NCI-H1930 (cell line): Measurements from ENCODE around the gene CFAP46.
"Not testable (repeated sequence)": the region's sequence is repeated elsewhere in the genome, so short reads cannot be mapped to it uniquely, and the experiment has no call there.

ENCODE experiments used
- DNase-seq, 2 experiments: peaks; one replicate each; lab custom pipeline; 2025; lab: John Stamatoyannopoulos, UW

The CFAP46 gene

GRCh38 chr10:132979491-132980425 is 37.4 kb upstream of the CFAP46 start:
- DNase-seq, result no peak

GRCh38 chr10:132978542-132978941 is 36.2 kb upstream of the CFAP46 start:
- no peak for DNase-seq

DNA sequence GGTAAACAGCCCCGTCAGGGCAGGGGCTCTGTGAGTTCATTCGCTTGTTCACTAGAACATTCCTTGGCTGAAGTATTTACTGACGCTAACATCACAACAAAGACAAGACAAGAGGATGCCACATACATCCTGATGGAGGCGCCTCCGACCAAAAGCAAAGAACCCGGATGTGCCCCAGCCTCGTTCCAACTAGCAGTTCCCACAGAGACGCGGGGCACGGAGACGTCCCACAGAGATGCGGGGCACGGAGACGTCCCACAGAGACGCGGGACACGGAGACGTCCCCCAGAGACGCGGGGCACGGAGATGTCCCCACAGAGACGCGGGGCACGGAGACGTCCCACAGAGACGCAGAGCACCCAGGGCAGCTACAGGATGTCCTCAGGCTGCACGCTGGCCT is 35.4 kb upstream of the CFAP46 start:
- peak; percentile 43 to 62 for DNase-seq

DNA sequence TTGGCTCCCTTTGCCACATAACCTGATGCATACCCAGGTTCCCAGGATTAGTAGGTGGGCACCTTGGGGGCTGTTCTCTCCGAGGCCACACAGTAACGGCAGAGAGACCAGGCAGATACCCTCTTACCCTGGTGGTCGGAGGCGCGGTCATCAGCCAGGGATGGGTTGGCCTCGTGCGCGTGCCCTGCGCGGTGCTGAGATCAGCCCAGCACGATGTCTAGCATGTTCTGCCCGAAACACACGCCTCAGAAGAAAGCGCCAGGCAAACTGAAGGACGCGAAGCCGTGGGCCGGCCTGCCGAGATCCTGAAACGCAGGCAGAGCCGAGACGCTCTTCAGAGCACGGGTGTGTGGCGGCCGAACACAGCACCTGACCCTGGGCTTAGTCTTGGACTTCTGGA is 34.7 kb upstream of the CFAP46 start:
- no peak for DNase-seq

DNA sequence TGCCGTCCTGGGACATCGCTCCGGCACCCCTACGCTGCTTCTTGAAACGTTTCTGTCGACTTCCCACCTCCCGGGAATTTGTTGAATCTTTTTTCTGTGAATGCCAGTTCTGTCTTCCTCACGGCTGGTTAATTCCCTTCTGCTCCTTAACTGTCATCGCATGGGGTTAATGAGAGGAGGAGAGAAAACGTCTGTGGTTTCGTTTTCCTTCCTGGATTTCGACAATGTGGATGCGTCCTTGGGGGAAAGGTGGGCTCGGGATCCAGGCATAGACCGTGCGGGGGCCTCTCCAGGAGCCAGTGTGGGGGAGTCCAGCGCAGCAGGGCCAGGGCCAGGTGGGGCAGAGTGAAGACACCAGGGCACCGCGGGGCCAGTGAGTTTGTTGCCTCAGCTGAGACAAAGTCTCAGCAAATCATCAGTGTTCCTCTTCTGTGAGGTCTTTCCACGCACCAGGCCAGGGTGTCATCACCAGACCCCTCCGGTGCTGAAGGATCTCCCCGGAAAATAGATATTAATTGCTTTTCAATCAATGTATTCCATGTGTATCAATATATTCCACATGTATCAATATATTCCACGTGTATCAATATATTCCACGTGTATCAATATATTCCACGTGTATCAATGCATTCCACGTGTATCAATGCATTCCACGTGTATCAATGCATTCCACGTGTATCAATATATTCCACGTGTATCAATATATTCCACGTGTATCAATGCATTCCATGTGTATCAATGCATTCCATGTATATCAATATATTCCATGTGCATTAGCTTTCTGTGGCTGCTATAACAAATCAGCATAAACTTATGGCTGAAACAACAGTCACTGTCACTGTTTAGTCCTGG is 33.7 kb upstream of the CFAP46 start:
- no peak for DNase-seq

- DNase-seq, result no peak
These were observed 32.8 kb upstream of the CFAP46 start for GRCh38 chr10:132974886-132975830.

GRCh38 chr10:132974249-132974796 is 32.0 kb upstream of the CFAP46 start:
- no peak for DNase-seq

DNA sequence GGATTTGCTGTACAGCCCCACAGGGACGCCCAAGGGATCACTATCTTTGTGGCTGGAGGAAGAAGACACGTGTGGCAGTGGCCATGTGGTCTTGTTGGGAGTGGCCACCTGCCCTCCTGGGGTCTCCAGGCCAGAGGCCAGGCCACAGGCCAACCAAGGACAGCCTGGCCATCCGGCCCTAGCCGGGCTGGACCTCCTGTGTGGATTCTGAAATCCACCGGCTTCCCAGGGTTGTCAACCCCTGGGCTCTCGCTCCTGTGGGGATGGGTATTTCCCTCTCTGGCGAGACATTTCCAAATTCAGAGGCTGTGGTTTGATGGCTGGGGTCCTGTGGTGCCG is 31.5 kb upstream of the CFAP46 start:
- DNase-seq, result no peak

DNA sequence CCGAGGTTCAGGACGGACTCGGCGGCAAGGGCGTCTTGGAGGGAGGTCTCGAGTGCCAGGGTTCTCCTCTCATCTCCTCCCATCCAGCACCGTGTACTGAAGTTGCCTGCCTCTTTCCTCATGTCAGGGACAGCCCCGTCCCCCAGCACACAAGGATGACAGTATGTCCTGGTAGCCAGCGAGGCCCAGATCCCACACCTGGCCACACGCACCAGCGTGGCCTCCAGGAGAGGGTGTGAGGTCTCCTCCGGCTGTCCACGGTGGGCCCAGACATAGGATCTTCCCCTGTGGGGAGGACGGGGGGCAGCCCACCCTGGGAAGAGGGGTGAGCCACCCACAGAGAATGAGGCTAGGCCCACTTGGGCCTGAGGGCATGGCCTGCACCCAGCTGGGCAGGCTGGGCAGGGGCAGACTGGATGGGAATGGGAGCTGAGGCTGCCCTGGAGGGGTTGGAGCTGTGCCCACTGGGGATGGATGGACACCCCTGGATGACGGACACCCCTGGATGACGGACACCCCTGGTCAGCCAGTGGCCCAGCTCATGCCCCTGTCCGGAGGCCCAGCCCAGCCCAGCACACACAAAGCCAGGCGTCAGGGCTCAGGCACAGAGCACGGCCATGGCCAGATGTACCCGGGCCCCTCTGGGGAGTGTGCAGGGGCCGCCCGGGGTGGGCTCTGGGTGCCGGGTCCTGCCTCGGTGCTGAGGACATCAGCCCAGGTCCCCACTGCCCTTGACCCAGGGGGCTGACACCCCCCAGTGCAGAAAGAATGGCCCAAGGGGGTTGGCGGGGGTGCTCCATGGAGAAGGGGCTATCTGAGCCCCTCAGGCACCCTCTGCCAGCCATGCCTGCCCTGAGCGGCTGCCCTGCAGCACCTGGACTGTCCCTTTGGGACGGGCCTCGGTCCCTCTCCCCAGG is 30.9 kb upstream of the CFAP46 start:
- no peak for DNase-seq

DNA sequence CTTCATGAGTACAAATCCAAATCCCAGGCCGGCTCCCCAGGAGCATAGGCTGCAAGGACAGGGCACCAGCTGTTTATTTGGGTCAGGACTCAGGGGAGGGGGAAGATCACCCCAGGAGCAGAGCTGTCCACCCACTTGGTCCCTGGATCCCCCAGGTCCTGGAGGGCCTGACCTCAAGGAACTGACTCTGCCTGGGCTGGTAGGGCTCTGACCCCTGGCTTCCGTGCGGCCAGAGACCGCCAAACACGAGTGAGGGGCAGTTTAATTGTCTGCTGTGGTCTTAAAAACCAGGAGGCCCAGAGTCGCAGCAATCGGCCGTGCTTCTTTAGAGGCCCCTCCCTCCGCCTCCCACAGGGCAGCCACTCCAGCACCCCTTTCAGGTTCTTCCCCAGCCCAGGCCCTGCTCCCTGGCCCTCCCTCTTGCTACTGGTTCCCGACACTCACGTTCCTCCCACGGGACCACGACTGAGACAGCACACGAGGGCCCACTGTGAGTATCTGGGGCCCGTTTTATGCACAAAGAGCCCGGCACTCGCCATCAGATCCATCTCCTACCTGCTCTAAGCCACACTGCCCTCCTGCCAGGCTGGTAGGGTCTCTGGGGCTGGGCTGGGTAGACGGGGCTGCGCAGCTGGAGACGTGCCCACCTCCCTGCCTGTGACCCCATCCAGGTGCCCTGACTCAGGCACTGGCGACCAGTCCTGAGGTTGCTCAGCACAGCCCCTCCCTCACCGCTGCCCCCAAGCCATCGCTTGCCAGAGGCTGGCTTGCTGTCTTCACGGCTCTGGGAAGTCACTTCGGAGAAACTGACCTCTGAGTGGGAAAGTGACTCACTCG is 30.0 kb upstream of the CFAP46 start:
- DNase-seq, result no peak

GRCh38 chr10:132971448-132972148 is 29.2 kb upstream of the CFAP46 start:
- no peak for DNase-seq

- DNase-seq, result no peak
These were observed 28.5 kb upstream of the CFAP46 start for GRCh38 chr10:132970641-132971438.

DNA sequence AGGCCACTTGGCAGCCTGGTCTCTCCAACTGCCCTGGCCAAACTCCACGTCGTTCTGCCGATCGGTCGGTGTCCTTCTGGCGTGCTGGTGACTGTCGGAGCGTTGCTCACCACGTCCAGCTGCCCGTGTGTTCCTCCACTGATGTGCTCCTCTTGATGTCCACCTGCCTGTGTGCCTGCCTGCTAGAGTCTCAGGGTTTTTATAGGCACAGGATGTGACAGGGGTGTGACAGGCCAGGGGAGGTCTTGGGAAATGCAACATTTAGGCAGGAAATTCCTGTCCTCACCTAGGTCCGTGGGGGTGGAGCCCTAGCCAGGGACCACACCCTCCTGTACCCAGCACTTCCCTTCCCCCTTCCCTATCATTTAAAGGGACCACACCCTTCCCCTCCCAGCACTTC is 25.2 kb upstream of the CFAP46 start:
- DNase-seq, result no peak

- peak in 1 of 2 experiments; percentile 23 for DNase-seq
These were observed 23.2 kb upstream of the CFAP46 start for GRCh38 chr10:132965411-132966057.

DNA sequence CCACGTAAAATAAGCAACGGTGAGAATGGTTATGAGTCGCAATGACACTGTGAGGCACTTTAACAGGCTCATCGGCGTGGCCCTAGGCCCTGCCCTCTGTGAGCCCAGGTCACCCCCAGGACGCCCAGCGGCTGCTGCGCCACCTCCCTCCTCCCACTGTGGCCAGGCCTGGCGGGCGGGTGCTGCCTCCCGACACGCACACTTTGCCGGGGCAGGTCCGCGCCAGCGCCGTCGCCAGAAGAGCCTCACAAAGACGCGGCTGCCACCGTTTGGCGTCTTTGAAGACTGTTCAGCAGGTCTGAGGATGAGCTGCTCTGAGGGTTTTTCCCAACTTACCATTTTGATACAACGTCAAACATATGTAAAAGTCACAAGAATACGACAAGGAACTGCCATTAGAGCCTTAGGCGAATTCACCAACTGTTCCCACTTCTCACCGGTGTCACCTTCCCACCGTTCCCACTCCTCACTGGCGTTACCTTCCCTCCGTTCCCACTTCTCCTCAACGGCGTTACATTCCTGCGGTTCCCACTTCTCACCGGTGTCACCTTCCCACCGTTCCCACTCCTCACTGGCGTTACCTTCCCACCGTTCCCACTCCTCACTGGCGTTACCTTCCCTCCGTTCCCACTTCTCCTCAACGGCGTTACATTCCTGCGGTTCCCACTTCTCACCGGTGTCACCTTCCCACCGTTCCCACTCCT is 22.5 kb upstream of the CFAP46 start:
- not testable (repeated sequence) for DNase-seq

DNA sequence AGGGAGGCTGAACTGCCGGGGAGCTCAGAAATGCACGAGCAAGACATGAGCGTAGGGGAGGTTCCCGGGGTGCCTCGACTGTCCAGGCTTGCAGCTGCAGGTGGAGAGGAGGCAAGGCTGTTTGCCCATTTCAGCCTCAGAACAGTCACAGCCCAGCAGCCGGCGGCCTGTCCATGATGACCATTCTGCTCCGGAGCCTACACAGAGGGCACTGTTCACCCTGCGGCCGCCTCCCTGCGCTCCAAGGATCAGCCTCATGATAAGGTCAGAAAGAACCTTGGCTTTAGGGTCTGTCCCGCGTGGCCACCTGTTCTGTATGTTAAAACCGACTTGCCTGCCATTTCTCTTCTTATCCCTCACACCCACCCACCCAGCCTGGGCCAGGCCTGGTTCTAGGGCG is 21.9 kb upstream of the CFAP46 start:
- DNase-seq, result no peak

- DNase-seq, result no peak
These were observed 21.1 kb upstream of the CFAP46 start for GRCh38 chr10:132963430-132963960.
